Measurements from ENCODE around the gene PPP2R2C.

PPP2R2C gene

DNA sequence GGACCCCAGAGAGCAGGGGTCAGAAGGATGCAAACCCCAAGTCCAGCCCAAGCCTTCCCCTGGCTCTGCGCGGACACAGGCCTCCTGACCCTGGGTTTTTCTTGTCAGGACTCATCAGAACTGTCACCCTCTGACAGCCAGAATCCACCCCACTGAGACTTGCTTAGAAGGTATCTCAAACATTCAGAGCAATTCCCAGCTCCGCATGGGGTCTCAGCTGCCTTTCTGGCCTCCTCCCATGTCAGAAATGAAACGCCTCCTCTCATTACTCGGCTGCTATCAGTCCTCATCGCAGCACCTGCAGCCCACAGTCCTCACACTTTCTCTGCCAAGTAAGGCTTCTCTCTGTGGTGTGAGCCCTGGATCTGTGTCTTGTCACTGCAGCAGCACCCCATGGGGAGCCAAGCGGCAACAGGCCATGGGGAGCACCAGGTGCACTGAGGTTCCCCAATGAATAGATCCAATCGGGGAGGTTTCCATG lies 105.0 kb downstream of the PPP2R2C start:
- DNase-seq (ENCODE audit: low read depth in 3 of 3) = no peak

DNA sequence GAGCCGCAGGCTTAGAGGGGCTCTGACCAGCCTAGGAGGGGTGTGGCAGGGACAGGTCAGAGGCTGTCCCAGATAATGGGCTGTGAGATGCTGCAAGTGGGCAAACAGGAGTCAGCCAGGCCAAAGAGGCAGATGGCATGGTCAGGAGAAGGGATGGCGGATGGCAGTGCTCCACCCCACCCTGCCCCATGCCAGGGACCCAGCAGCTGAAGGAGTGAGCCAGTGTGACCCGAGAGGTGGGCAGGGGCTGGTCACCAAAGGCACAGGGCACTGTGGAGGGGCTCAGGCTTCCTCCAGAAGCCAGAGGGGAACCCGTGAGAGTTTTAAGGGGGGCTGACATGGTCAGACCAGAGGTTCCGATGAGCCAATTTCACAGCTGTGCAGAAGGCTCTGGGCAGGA lies 105.8 kb downstream of the PPP2R2C start:
- DNase-seq (ENCODE audit: low read depth in 3 of 3) = no peak

DNA sequence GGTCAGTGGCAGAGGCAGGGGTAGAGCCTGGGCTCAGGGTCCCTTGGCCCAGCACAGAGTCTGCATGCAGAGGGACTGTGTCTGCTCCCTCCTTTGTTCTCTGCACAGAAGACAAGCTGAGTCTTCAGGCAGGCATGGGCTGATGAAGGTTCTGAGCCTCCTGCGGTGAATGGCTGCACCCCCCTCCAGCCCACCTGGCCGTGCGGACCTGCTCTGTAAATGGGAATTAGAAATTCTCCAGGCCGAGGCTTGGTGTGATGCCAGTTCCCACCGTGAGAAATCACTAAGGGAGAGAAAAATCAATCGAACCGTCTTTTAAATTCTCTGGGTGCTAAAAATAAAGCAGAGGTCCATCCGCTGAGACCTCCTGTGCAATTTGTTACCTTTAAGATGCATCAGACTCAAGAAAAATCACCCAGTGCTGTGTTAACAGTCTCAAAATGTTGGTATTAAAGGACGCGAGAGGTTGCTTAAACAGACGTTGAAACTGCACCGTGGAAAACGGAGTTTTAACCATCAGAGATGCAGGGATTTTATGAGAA lies 106.8 kb downstream of the PPP2R2C start:
- no peak for DNase-seq (ENCODE audit: low read depth in 3 of 3)

DNA sequence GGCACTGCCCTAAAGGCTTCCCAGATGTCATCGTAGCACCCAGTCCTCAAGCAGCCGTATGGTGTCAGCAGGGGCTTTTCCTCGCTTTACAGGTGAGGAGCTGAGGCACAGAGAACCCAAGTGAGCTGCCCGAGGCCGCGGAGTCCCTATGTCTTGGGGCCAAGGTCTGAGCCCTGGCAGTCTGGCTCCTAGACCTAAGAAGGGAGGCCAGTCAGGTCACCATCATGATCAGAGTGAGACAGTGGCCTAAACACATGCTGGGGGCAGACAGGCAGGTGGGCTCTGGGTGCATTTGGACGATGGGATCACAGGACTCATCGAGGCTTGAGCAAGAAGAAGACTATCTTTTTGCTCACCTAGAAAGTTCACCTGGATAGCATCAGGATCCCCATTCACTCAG lies 107.8 kb downstream of the PPP2R2C start:
- no peak for DNase-seq (ENCODE audit: low read depth in 3 of 3)

DNA sequence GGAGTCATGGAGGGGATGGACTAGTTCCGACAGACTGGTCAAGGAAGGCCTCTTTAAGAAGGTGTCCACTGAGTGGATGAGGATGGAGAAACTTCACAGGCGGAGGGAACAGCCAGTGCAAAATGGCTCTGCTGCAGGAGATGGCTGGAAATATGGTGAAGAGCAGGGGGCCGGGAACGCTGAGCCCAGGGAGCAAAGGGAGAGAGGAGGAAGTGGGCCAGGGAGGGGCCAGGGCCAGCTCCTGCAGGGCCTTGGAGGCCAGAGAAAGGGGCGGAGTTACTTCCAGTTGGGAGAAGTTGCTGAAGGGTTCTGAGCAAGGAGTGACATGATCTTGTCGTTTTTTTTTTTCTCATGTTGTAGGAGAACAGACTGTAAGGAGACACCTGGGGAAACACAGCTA lies 108.3 kb downstream of the PPP2R2C start:
- DNase-seq (ENCODE audit: low read depth in 3 of 3) = no peak

DNA sequence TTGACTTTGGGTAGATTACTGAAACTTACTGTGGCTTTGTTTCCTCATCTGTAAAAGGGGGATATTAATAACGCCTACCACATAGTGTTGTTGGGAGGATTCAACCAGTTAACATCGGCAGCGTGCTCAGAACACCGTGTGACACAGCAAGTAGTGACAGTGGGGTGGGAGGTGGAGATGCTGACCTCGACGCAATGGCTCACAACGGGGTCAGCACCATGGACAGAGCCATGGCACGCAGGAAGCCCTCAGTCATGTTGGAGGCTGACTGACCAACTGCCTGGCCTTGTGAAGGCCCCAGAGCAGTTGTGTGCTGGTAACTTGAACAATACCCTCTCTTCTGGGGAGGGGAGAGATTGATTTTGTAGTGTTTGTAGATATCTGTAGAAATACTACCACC lies 109.5 kb downstream of the PPP2R2C start:
- DNase-seq (ENCODE audit: low read depth in 3 of 3) = no peak

DNA sequence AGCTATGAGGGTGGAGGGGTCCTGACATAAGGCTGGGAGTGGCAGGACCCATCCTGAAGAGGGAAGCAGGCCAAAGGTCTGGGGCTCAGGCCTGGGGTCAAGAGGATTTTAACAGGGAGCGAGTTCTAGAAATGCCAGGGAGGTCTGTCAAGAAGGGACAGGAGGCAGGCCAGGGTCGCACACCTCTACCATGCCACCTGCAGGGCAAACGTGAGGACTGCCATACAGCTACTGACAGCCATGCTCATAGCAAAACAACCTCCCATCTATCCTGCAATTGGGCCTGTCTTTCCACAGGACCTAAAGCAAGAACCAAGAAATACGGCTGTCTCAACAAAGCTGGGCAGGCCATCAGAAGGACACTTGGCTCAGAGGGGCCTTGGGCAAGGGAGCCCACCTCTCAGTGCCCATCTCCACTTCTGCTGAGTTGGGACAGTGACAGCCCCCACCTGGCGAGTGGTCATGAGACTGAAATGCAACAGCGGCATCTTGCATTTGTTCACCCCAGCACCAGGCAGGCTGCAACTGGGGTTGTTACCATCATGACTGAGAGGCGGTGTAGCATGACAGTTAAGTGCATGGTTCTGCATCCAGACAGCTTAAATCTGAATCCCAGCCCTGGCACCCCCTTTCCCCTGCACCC lies 110.0 kb downstream of the PPP2R2C start:
- DNase-seq (ENCODE audit: low read depth in 3 of 3) = no peak

DNA sequence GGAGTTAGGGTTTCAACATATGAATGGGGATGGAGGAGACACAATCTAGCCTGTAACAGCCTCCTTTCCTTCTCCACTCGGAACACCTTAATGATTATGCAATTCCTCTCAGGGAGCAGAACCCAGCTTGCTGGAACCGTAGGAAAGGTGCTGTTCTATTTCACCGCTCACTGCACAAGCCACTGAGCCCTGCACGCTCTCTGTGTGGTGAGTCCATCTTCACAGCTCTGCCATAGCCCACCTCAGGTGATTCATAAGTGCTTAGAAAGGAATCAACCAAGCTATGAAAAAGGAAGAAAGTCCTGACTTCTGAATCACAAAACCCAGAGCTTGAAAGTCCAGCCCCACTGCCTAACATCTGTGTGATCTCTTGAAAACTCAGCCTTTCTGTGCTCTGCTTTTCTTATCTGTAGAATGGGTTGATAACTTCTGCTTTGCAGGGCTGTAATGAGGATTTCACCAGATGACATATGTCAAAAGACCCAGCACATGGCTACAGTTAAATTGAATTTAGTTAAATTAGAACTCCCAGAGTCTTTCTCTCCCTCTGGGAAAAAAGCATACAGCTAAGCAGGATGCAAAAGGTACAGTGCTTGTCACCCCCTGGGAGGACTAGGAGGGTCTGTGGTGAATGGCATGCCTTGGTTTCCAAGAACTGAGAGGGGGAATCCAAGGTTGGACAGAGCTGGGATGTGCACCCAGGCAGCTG lies 111.2 kb downstream of the PPP2R2C start:
- DNase-seq (ENCODE audit: low read depth in 3 of 3) = no peak

DNA sequence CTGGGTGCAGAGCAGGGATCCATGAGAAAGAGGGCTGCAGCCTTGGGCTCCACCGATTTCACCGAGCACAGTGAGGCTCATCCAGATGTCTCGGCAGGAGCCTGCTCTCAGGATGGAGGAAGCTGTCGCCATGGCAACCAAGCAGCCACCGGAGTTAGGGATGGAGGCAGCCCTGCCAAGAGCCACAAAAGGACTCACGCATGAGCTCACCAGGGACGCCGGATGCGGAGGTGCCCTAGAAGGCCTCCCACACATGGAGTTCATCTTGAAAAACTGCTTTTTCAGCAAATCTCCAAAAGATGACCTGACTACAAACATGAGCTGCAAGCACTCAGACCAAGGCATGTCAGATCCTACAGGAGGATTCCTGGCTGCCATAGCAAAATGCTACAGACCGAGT lies 112.0 kb downstream of the PPP2R2C start:
- no peak for DNase-seq (ENCODE audit: low read depth in 3 of 3)

DNA sequence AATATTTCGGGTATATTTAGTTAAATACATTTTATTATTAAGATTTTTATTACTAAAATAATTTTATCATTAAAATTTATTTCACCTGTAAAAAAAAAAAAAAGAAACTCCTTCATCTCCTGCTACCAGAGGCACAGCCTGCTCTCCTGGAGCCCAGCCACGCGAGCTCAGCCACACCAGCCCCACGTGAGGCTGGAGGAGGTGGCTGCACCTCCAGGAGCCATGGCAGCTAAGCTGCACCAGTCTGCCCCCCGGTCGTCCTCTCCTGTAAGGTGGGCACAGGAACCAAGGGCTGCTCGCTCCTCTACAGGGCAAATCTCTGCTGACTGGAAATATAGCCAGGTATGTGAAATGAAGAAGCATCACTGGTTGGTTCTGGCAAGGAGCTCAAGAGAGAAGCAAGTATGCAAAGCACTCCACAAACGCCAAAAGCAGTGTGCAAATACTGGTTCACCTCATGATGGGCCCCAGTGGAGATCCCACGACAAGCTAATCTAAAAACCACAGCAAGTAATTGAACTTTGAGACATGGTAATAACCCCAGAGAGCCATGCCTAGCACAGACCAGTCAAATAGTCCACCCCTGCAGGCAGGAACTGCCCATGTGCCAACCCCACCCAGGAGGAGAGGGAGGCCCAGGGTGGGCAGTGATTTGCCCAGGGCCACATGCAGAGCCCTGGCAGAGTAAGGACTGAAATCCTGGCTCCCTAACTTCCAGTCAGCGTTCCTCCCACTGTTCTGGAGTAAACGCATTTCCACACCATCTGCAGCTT lies 112.7 kb downstream of the PPP2R2C start:
- no peak for DNase-seq (ENCODE audit: low read depth in 3 of 3)

DNA sequence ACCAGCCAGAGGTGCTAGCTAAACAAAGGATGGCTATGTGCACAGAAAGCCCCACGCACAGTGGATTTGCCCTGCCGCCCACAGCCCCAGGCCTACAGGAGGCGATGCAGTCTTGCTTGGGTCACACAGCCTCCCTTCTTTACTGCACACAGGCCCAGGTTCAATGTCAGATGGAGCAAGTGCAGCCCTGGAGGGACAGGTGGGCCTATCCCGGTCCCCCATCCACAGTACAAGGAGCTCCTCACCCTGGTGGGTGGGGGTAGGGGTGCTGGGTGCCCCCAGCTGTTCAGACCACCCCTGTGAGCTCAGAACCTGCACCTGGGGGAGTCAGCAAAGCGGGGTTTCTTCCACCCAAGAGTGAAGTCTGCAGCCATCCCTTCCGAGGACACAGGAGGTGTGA lies 114.9 kb downstream of the PPP2R2C start:
- DNase-seq (ENCODE audit: low read depth in 3 of 3) = no peak

DNA sequence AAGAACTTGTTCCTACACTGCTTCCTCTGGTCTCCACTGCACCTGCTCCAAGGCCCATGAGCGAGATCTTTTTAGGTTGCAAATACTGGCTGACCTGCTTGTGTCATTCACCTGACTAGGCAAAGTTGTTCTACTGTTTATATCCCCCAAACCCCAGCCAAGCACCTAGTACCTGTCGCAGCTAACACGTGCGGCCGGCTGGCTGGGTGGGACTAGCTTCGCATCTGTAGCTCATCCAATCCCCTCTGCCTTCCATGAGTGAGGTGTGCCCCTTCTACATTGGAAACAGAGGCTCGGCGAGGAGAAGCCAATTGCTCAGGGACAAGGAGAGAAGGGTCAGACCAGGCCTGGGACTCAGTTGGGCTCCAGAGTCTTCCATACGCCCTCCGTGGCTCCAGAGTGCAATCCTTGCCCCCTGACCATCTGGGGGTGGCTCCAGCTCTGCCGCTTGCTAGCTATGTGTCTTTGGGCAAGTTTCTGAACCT lies 116.3 kb downstream of the PPP2R2C start:
- no peak for DNase-seq (ENCODE audit: low read depth in 3 of 3)

DNA sequence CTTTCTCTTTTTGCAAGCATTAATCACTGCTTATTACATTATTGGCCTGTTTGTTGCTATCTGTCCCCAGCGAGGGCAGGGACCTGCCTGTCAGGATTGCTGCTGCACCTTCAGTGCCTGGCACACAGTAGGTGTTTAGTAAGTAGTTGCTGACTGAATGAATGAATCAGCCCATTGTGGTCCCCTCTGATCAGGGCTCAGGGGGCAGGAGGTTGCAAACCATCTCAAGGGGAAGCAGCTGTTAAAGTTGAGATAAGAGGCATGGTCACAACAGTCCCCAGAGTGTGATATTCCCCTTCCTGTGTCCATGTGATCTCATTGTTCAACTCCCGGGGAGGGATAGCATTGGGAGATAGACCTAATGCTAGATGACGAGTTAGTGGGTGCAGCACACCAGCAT lies 117.4 kb downstream of the PPP2R2C start:
- no peak for DNase-seq (ENCODE audit: low read depth in 3 of 3)

DNA sequence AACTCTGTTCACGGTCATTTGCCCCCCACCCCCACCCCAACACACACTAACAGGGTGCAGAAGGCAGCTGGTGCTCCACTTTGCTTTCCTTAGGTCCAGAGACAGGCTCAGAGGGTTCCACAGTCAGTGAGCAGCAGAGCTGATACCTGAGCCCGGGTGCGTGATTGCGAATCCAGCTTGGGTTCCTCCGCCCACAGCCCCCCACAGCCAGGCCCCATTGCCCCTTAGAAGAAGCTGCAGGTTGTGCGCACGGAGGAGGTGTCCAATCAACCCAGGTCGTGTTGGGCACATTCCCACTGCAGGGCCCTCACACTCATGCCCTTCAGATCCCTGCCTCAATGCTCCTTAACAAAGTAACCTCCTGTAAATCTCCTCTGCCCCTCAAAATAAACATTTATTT lies 117.8 kb downstream of the PPP2R2C start:
- DNase-seq (ENCODE audit: low read depth in 3 of 3) = no peak

DNA sequence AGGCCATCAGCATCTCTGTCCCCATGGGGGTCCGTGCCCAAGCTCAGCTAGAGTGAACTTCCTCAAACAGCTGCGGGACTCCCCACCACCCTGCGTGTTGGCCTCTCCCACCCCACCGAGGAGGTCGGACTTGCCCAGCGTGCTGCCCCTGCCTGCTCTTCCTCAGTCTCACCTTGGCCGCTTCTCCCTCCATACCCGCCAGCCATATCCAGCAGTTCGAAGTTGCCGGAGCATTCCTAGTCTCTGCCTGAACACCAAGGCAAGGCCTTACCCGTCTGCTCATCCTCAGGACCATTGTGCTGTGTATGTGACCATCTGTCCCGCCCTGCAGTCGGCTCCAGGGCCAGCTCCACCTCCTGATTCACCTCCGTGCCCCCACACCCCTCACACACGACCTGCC lies 118.3 kb downstream of the PPP2R2C start:
- no peak for DNase-seq (ENCODE audit: low read depth in 3 of 3)

DNA sequence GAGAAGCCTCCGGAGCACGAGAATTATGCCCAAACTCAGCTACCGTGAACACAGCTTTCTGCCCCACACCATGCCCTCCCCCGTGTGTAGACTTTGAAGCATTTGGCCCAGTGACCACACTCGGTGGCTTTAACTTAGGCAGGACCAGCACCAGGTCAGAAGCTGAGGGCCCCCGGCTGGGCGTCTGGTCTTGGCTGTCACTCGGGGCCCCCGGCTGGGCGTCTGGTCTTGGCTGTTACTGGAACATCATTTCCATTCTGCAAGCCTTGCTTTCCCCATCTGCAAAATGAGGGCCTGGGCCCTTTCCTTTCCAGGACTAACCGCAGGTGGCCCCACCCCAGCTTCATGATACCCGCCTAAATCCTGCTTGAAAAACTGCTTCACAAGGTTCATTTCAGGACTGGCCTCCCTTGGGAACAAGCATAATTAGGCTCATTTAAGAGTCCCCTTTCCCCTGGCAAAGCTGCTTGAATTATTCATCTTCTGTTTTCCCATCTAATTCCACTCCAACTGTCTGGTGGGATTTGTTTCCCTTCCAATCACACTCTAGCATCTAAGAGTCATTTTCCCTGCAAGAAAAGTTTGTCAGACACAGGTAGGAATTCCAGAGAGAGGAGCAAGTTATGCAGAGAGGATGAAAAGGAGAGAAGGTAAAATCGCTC lies 120.3 kb downstream of the PPP2R2C start:
- DNase-seq (ENCODE audit: low read depth in 3 of 3) = no peak

DNA sequence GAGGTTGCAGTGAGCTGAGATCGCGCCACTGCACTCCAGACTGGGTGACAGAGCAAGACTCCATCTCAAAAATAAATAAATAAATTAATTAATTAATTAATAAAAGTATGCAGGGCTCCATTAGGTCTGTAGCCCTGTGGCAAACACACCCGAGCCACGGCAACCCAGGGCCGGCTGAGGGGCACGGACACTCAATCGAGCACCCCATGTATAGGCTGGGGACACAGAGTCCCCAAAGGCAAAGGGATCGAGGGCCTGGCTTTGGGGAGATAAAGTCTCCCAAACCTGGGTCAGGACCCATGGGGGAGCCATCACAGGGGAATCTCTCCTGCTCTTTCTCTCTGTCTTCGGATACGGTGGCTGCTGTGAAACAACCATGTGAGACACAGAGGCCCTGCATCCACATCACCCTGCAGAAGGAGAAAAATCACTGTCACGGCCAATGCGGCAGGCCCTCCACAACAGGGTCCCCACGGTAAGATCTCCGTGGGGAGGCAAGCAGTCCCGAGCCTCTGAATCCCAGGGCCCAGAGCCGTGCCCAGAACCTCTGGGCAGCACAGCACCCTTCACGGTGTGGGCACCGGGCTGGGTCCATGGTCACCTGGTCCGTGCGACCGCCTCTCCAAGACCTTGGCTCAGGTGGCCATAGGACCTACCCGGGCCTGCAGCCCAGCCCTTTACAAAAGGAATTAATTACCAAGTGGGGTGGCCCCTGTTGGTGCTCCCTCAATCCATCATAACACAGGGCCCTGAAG lies 121.0 kb downstream of the PPP2R2C start:
- no peak for DNase-seq (ENCODE audit: low read depth in 3 of 3)

DNA sequence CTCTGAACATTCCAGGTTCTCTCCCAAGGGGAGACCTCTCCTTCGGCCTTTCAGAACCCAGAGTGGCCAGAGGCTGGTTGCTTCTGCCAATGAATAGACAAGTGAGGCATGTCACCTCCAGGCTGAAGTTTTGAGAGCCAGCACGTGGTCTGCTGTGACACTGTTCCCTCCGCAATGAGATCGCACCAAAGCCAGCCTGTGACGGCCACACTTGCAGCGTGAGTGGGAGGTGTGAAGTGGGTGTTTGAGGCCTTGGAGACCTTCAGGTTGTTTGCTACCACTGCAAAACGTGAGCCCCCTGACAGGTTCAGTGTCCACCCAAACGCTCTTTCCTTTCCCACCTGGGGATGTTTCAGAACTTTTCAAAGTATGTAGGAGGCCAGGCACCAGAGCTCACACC lies 121.8 kb downstream of the PPP2R2C start:
- DNase-seq (ENCODE audit: low read depth in 3 of 3) = no peak

DNA sequence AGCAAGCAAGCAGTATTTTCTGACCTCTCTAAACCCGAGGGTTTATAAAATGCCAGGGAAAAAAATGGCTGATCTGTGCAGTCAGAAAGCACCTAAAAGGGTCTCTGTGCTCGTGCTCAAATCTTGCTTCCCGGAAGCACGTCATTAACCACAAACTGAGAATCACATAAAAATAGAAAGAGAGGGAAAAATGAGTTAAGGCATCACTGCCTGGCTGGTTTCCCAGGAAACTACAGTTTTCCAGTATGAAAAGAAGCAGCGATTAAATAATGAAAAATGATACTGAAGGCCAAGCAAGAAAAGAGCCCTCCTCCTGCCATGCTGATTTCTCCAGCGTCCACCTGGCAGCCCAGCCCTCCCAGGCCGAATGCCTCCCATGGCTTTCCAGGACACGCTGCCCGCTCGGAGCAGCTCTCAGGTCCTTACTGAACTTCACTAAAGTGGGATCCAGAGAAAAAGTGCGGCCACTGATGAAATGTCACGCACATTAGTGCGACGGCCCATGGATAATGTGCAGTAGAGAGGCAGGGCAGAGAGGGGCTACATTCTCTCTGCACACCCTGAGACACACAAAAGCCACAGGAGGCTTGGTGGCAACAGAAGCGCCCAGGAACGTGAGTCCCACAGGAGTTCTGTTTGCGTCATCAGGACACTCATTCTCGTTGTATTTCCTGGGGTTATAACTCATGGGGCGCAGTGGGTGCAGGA lies 122.4 kb downstream of the PPP2R2C start:
- DNase-seq (ENCODE audit: low read depth in 3 of 3) = no peak

DNA sequence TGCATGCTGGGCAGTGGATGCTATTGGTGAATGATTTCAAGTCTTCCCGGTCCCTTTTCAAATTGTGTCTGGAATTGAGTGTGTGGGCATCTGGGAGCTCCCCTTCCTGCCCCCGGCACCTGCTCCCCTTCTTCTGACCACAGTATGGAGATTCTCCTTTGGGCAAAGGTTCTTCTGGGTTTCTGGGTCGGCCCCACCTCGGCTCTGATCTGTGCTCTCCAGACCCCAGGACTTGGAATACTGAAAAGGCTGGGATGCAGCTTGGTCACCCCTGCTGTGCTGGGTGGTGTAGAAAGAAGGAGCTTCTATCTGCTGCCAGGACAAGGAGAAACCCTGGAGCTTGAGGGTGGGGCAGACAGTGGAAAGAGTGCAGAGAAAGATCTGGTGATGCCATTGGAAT lies 124.0 kb downstream of the PPP2R2C start:
- DNase-seq (ENCODE audit: low read depth in 3 of 3) = no peak
